ENCODE data around the gene LARP1. TPM values are rescaled to one million over a fixed set of nuclear protein-coding genes. Genes with fewer than 3 reads are reported as not detected.

Gene LARP1
- total and polyA plus RNA-seq, 10 of the 15 experiments (the other 5 are each of a cell fraction or from before 2014, with no cell fraction given) = 22.6 to 227 (median 60.8) TPM

DNA sequence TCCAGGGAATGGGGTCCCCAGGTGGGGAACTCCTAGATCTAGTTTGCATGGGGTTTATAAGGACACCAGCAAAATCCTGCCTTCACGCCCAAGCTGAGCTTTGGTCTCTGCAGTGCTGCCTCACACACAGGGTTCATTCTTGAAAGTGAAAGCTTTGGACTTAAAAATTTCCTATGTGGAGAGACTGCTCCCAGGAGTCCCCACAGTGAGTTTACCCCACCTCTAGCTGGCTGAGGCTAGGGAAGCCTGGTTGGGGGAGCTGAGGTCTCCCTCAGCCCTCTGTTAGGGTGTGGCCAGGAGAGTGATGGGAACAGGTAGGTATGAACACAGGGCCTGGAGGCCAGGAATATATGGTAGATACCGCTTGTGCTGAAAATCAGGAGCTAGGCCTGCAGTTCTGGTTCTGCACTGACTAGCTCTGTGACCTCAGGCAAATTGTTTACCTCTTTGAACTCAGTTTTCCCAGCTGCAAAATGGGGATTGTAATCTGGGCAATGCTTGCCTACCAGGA, 41.5 kb upstream of the LARP1 start:
- ChIA-PET RAD21 (ENCODE audit: unreplicated experiment) (interaction anchor here (0.9 kb wide), 1 partner anchor 56 kb away, joined by 3 read pairs; no protein-coding TSS in a partner anchor), SMC1A (ENCODE audit: uncharacterized antibody, unreplicated experiment) (interaction anchor here (1.2 to 1.9 kb wide), 3 partner anchors 9 to 15 kb away, joined by 3 to 7 read pairs (median 3); no protein-coding TSS in a partner anchor), POLR2A (no interaction called here), CTCF (interaction anchor here (1.0 to 1.4 kb wide), 2 partner anchors 11 to 19 kb away, joined by 3 to 4 read pairs; no protein-coding TSS in a partner anchor)
- H3K36me3 ChIP-seq (ENCODE audit: control insufficient read depth in 2 of 2, insufficient read depth in 2 of 2, low read length in 1 of 2) = no peaks in the 10 kb centered on the region
- ATAC-seq (no peak), DNase-seq (ENCODE audit: low read depth, low spot score) (no peak), FAIRE-seq (no peak)
- in situ Hi-C loops (cut with MboI) = no loop called here
- H3K4me3 ChIP-seq = no peak overlapping the region
- BruUV-seq (replicated peaks) = no TSS peak
- TF ChIP-seq POLR2A (IDR thresholded peaks at IDR 0.05; ENCODE audit: low read depth, low read length) (no peak), MYC (IDR thresholded peaks at IDR 0.05; ENCODE audit: insufficient read depth, insufficient read length, insufficient replicate concordance, low read length, severe bottlenecking) (no peak), MYB (IDR thresholded peaks at IDR 0.05; ENCODE audit: borderline replicate concordance, low read depth, low read length) (no peak), NR2C1 (IDR thresholded peaks at IDR 0.05) (no peak), HCFC1 (IDR thresholded peaks at IDR 0.05; ENCODE audit: low read length) (no peak), RUNX3 (IDR thresholded peaks at IDR 0.05; ENCODE audit: low read length) (no peak), SMAD1 (IDR thresholded peaks at IDR 0.05; ENCODE audit: low read depth, partially characterized antibody) (no peak), HDAC2 (IDR thresholded peaks at IDR 0.05) (no peak), EP300 (IDR thresholded peaks at IDR 0.05; ENCODE audit: borderline replicate concordance in 1 of 2, control insufficient read depth in 1 of 2, low read depth in 2 of 2, low read length in 2 of 2) (no peak), NFXL1 (IDR thresholded peaks at IDR 0.05; ENCODE audit: borderline replicate concordance) (no peak)
- TF ChIP-seq, protein P1, sequence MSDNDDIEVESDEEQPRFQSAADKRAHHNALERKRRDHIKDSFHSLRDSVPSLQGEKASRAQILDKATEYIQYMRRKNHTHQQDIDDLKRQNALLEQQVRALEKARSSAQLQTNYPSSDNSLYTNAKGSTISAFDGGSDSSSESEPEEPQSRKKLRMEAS (IDR thresholded peaks at IDR 0.05; ENCODE audit: low read depth, low read length) = no peak
- TF ChIP-seq, protein P2, sequence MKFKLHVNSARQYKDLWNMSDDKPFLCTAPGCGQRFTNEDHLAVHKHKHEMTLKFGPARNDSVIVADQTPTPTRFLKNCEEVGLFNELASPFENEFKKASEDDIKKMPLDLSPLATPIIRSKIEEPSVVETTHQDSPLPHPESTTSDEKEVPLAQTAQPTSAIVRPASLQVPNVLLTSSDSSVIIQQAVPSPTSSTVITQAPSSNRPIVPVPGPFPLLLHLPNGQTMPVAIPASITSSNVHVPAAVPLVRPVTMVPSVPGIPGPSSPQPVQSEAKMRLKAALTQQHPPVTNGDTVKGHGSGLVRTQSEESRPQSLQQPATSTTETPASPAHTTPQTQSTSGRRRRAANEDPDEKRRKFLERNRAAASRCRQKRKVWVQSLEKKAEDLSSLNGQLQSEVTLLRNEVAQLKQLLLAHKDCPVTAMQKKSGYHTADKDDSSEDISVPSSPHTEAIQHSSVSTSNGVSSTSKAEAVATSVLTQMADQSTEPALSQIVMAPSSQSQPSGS (IDR thresholded peaks at IDR 0.05; ENCODE audit: low read length) = no peak
- TF ChIP-seq, protein P3, sequence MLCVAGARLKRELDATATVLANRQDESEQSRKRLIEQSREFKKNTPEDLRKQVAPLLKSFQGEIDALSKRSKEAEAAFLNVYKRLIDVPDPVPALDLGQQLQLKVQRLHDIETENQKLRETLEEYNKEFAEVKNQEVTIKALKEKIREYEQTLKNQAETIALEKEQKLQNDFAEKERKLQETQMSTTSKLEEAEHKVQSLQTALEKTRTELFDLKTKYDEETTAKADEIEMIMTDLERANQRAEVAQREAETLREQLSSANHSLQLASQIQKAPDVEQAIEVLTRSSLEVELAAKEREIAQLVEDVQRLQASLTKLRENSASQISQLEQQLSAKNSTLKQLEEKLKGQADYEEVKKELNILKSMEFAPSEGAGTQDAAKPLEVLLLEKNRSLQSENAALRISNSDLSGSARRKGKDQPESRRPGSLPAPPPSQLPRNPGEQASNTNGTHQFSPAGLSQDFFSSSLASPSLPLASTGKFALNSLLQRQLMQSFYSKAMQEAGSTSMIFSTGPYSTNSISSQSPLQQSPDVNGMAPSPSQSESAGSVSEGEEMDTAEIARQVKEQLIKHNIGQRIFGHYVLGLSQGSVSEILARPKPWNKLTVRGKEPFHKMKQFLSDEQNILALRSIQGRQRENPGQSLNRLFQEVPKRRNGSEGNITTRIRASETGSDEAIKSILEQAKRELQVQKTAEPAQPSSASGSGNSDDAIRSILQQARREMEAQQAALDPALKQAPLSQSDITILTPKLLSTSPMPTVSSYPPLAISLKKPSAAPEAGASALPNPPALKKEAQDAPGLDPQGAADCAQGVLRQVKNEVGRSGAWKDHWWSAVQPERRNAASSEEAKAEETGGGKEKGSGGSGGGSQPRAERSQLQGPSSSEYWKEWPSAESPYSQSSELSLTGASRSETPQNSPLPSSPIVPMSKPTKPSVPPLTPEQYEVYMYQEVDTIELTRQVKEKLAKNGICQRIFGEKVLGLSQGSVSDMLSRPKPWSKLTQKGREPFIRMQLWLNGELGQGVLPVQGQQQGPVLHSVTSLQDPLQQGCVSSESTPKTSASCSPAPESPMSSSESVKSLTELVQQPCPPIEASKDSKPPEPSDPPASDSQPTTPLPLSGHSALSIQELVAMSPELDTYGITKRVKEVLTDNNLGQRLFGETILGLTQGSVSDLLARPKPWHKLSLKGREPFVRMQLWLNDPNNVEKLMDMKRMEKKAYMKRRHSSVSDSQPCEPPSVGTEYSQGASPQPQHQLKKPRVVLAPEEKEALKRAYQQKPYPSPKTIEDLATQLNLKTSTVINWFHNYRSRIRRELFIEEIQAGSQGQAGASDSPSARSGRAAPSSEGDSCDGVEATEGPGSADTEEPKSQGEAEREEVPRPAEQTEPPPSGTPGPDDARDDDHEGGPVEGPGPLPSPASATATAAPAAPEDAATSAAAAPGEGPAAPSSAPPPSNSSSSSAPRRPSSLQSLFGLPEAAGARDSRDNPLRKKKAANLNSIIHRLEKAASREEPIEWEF (IDR thresholded peaks at IDR 0.05; ENCODE audit: insufficient replicate concordance, low read depth, low read length) = no peak
- TF ChIP-seq, protein P4, sequence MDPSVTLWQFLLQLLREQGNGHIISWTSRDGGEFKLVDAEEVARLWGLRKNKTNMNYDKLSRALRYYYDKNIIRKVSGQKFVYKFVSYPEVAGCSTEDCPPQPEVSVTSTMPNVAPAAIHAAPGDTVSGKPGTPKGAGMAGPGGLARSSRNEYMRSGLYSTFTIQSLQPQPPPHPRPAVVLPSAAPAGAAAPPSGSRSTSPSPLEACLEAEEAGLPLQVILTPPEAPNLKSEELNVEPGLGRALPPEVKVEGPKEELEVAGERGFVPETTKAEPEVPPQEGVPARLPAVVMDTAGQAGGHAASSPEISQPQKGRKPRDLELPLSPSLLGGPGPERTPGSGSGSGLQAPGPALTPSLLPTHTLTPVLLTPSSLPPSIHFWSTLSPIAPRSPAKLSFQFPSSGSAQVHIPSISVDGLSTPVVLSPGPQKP (IDR thresholded peaks at IDR 0.05; ENCODE audit: low read depth, low read length) = no peak
- WGBS (ENCODE audit: insufficient coverage, insufficient replicate concordance, low lambda C conversion rate, missing lambda C conversion rate) = 46% methylated on average over 2 of the region's 2 CpGs
- H3K4me2 ChIP-seq (ENCODE audit: control insufficient read depth, insufficient read depth) = no peak overlapping the region
- no peaks in the 10 kb centered on the region; the same call in 1 of the 2 replicates for H3K4me1 ChIP-seq (ENCODE audit: control insufficient read depth, insufficient read depth, low read length)
- no peaks in the 10 kb centered on the region for H3K27me3 ChIP-seq (replicated peaks in 1 of 2; ENCODE audit: control insufficient read depth in 2 of 2, insufficient read depth in 2 of 2, low read length in 1 of 2)
- H3K9ac ChIP-seq (ENCODE audit: control insufficient read depth, insufficient read depth, low read length) = no peak overlapping the region
- H3K27ac ChIP-seq (ENCODE audit: control insufficient read depth, insufficient read depth) = no peak overlapping the region
- H4K20me1 ChIP-seq (ENCODE audit: control insufficient read depth, insufficient read depth) = no peaks in the 10 kb centered on the region
- H3K79me2 ChIP-seq (ENCODE audit: control insufficient read depth, insufficient read depth, low read length) = no peaks in the 10 kb centered on the region
- no peaks in the 10 kb centered on the region for H3K9me3 ChIP-seq (replicated peaks; ENCODE audit: control insufficient read depth, insufficient read depth, low read length)
- no peak overlapping the region for H2AFZ ChIP-seq (ENCODE audit: control insufficient read depth, low read depth, low read length)
- intact Hi-C loops (cut with micrococcal nuclease; ENCODE audit: unreplicated experiment) = no loop called here

Data from GM12878 (cell line).